ENCODE data around the gene GALNTL6. TPM values are rescaled to one million over a fixed set of nuclear protein-coding genes. Genes with fewer than 3 reads are reported as not detected.

GALNTL6 gene
- polyA plus RNA-seq, 6 donors from 2014 or later, result 0.09 to 1.5 (median 0.52) TPM

DNA sequence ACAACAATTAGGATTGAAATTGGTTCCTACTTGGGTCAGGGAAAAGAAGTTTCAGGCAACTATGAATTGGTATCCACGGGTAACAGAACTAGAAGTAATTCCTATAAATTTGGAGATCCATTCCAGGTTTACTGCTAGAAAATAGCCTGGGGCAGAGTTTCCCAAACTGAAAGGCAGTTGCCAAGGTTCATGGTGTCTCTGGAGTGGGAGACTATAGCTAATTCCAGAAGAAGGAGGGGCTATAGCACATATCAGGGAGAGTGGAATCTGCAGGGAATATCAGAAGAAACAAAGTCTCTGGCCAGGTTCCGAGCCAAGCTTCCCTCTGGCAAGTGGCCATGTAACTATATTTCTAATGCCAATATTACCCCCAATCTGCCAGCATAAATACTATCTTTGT lies 166.3 kb downstream of the GALNTL6 start:
- Mint-ChIP-seq H3K36me3 (no peaks in the 10 kb centered on the region), H3K4me1 (no peaks in the 10 kb centered on the region), H3K27me3 (no peaks in the 10 kb centered on the region), H3K27ac (no peak overlapping the region), H3K4me3 (no peak overlapping the region), H3K9me3 (peaks cover 0 to 2% (median 0%) of the 10 kb centered on the region in 7 donors)
- no peak for ATAC-seq (ENCODE audit: low read depth in 2 of 2)
- DNase-seq, result no peak

- Mint-ChIP-seq H3K27ac (no peak overlapping the region), H3K4me1 (no peaks in the 10 kb centered on the region), H3K27me3 (no peaks in the 10 kb centered on the region), H3K9me3 (peaks cover 0 to 5% (median 2%) of the 10 kb centered on the region in 7 donors), H3K36me3 (no peaks in the 10 kb centered on the region), H3K4me3 (no peak overlapping the region)
- DNase-seq (no peak), ATAC-seq (ENCODE audit: low read depth in 2 of 2) (no peak)
Measured at GRCh38 chr4:171981185-171981584, 168.0 kb downstream of the GALNTL6 start.

DNA sequence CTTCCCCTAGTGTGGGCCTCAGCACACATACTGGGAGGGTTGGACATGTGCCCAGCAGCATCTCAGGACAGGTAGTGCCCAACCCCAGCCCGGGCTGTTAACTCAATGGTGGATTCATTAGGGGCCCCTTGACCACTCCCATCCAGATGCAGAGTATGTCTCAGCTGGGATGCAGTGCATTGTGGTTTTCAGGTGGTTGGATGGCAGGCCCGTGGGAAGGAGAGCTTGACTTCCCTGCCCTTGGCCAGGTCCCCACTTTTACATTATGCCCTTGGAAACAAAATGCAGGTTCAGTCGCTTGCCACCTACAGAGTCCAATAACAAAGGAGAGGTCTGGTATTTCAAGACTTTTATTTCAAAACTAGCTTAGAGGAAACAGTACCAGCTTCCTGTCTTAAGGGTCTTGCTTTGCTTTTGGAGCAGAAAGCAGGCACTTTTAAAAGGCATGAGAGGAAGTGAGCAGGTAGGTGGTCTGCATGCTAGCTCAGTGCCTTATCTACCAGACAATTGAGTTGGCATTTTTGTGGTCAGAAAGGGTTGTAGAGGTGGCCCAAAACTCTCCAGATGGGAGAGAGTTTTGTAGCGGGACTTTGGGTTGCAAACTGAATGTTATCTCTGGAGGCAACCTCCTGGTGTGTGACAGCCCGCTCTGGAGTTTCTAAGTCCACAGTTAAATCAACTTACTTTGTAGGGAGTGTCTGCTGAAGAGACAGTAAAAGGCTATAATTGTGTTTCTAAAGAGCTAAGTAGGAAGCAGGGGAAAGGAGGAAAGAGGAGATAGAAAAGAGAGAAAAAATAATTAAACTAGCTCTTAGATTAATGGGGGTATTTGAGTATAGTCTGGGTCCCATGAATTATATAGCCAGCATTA lies 171.0 kb downstream of the GALNTL6 start:
- Mint-ChIP-seq H3K27me3 (no peaks in the 10 kb centered on the region), H3K4me3 (no peak overlapping the region), H3K4me1 (no peaks in the 10 kb centered on the region), H3K36me3 (no peaks in the 10 kb centered on the region), H3K27ac (no peak overlapping the region), H3K9me3 (peaks cover 0 to 5% (median 4%) of the 10 kb centered on the region in 7 donors)
- no peak for ATAC-seq (ENCODE audit: low read depth in 2 of 2)
- no peak for DNase-seq

- Mint-ChIP-seq H3K4me3 (no peak overlapping the region), H3K27me3 (no peaks in the 10 kb centered on the region), H3K9me3 (peaks cover 0 to 5% (median 4%) of the 10 kb centered on the region in 7 donors), H3K36me3 (no peaks in the 10 kb centered on the region), H3K4me1 (no peaks in the 10 kb centered on the region), H3K27ac (no peak overlapping the region)
- ATAC-seq (ENCODE audit: low read depth in 2 of 2) (no peak), DNase-seq (no peak)
Measured at GRCh38 chr4:171985129-171985528, 171.9 kb downstream of the GALNTL6 start.

GRCh38 chr4:171993247-171993646 lies 180.0 kb downstream of the GALNTL6 start:
- Mint-ChIP-seq H3K4me1 (no peaks in the 10 kb centered on the region), H3K36me3 (no peaks in the 10 kb centered on the region), H3K4me3 (no peak overlapping the region), H3K27me3 (no peaks in the 10 kb centered on the region), H3K9me3 (peaks cover 0 to 4% (median 0%) of the 10 kb centered on the region in 7 donors), H3K27ac (no peak overlapping the region)
- DNase-seq (no peak), ATAC-seq (ENCODE audit: low read depth in 2 of 2) (no peak)

DNA sequence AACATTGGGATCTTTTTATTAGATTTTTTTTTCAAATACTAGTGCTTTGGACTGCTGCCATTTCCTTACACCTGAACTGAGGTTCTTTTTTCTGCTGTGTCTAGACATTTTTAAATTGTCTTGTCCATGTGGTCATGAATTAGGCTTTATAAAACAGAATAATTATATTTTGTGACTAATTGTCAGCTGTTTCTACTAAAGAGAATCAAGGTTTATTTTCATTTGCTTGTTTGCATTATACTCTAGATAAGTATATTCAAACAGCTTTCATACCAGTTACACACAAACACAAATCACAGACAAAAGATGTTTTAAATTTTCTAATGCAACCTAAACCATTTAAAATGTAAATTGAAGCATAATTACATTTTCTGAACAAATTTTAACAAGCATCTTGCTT lies 194.7 kb downstream of the GALNTL6 start:
- Mint-ChIP-seq H3K9me3 (peaks cover 0 to 3% (median 2%) of the 10 kb centered on the region in 7 donors), H3K36me3 (no peaks in the 10 kb centered on the region), H3K4me3 (no peak overlapping the region), H3K27ac (no peak overlapping the region), H3K4me1 (peaks cover 0 to 4% (median 0%) of the 10 kb centered on the region in 3 donors), H3K27me3 (no peaks in the 10 kb centered on the region)
- no peak for ATAC-seq (ENCODE audit: low read depth in 2 of 2)
- DNase-seq, result no peak

DNA sequence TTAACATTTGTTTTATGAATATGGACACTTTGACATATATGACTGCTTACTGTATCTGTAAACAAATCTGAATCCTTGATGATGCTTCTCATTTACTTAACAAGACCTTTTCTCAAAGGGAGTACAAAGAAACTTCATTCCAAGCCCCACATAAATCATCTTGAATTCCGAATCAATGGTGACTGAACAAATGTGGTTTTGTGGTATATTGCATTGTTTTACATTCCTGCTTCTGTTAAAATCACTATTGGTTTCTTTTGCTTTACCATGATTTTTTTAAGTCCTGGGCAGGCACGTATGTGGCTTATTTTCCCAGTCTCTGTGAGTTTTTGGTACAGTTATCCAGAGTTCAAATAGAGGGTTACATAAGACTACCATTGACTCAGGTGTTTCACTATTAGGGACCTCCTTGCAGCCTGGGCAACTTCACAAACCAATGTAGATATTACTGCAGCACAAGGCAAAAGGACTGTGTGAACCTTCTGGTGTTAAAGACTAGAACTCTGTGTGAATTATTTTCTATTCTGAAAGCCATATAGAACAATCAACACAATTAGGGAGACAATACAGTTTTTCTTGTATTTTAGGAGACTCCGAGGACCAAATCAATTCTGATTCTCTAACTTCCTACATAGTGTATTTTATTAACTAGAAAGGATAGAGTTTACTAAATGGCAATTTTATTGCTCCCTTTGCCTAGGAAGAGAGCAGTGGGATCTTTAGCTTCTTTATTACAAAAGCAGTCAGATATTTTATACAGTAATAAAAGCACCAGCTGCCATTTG lies 196.4 kb downstream of the GALNTL6 start:
- peaks cover 0 to 5% (median 0%) of the 10 kb centered on the region in 7 donors for H3K9me3 Mint-ChIP-seq
- H3K27ac Mint-ChIP-seq, result no peak overlapping the region
- DNase-seq (no peak), ATAC-seq (ENCODE audit: low read depth in 2 of 2) (no peak)
- H3K4me3 Mint-ChIP-seq, result no peak overlapping the region
- H3K36me3 Mint-ChIP-seq, result no peaks in the 10 kb centered on the region
- no peaks in the 10 kb centered on the region for H3K27me3 Mint-ChIP-seq
- H3K4me1 Mint-ChIP-seq, result peaks cover 0 to 4% (median 0%) of the 10 kb centered on the region in 3 donors

GRCh38 chr4:172011196-172011595 lies 198.0 kb downstream of the GALNTL6 start:
- Mint-ChIP-seq H3K27me3 (no peaks in the 10 kb centered on the region), H3K36me3 (no peaks in the 10 kb centered on the region)
- ATAC-seq (ENCODE audit: low read depth in 2 of 2), result no peak

DNA sequence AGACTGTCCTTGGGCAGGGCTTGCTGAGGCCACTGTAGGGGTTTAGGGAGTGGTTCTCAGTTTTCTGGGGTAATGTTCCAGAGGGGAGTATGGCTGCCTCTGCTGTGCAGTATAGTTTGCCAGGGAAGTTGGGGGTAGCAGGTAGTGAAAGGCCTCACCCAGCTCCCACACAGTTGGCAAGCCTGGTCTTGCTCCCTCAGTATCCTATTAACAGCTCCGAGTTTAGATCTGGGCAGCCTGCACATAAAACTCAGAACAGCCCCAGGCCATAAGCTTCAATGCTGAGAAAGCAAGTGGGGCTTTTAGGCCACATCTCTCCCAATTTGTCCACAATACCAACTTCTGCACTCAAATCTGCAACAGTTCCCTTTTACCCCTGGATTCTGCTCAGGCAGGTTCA lies 205.2 kb downstream of the GALNTL6 start:
- Mint-ChIP-seq H3K27ac (no peak overlapping the region), H3K9me3 (peaks cover 0 to 5% (median 3%) of the 10 kb centered on the region in 7 donors), H3K36me3 (no peaks in the 10 kb centered on the region), H3K4me3 (no peak overlapping the region), H3K4me1 (no peaks in the 10 kb centered on the region), H3K27me3 (no peaks in the 10 kb centered on the region)
- DNase-seq (no peak), ATAC-seq (ENCODE audit: low read depth in 2 of 2) (no peak)

More at GRCh38 chr4:172011196-172011595, 198.0 kb downstream of the GALNTL6 start:
- Mint-ChIP-seq H3K27ac (no peak overlapping the region), H3K4me1 (peaks cover 0 to 4% (median 0%) of the 10 kb centered on the region in 3 donors), H3K4me3 (no peak overlapping the region), H3K9me3 (peaks cover 0 to 7% (median 0%) of the 10 kb centered on the region in 7 donors)
- DNase-seq, result no peak

DNA sequence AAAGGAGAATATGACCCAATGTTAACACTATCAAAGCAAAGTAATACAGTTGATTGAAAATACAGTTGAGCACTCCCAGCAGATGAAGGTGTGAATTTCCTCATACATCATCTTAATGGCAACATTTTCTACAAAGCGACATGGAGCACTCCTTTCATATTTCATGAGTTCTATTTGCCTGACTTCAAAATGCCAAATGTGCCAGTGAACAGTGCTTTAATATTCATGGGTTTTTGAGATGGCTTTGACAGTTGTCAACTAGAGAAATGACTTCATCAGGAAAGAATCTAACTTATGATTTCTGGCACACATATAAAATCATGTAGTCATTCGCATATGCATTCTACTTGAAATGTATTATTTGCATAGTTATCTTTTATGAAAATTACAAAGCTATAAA lies 222.4 kb downstream of the GALNTL6 start:
- no peak overlapping the region for H3K27ac Mint-ChIP-seq
- no peak for ATAC-seq (ENCODE audit: low read depth in 2 of 2)
- no peaks in the 10 kb centered on the region for H3K27me3 Mint-ChIP-seq
- no peak overlapping the region for H3K4me3 Mint-ChIP-seq
- no peaks in the 10 kb centered on the region for H3K9me3 Mint-ChIP-seq
- H3K36me3 Mint-ChIP-seq, result no peaks in the 10 kb centered on the region
- no peak for DNase-seq
- no peaks in the 10 kb centered on the region for H3K4me1 Mint-ChIP-seq

DNA sequence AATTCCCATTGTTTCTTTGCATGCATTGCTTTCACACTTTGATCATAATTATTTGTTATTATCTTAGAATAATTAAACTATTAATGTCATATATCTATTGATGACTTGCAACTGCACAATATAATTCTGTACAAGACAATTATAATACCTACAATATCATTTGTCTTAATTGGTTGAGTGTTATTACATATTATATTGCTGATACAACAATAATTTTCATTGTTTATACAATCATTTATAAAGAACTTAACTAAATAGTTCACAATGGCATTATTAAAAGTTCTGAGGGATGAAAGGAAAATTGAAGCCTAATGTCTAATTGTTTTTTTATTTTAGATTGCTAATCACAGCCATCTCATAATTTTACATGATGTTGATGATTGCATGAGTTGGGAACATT lies 227.6 kb downstream of the GALNTL6 start:
- DNase-seq, result no peak
- ATAC-seq (ENCODE audit: low read depth in 2 of 2), result no peak
- H3K4me1 Mint-ChIP-seq, result no peaks in the 10 kb centered on the region
- H3K27me3 Mint-ChIP-seq, result no peaks in the 10 kb centered on the region
- H3K9me3 Mint-ChIP-seq, result no peaks in the 10 kb centered on the region
- no peak overlapping the region for H3K27ac Mint-ChIP-seq
- H3K36me3 Mint-ChIP-seq, result no peaks in the 10 kb centered on the region
- no peak overlapping the region for H3K4me3 Mint-ChIP-seq

DNA sequence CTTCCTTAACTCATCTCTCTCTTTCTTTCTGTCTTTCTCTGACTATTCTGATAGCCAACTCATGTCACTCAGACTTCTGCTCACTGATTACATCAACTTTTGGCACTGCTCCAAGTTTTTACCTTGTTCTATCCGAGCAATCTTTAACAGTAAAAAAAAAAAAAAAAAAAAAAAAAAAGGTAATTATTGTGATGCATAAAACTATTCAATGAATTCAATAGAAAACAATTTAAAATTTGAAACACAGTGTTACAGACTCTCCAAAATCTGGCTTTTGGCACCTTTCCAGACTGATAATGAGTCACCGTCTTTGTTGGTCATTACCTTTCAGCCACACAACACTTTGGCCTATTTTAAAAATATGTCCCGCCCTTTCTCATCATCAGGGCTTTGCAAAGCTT lies 229.5 kb downstream of the GALNTL6 start:
- Mint-ChIP-seq H3K4me3 (no peak overlapping the region), H3K4me1 (no peaks in the 10 kb centered on the region), H3K27ac (no peak overlapping the region), H3K27me3 (no peaks in the 10 kb centered on the region), H3K9me3 (no peaks in the 10 kb centered on the region), H3K36me3 (no peaks in the 10 kb centered on the region)
- no peak for ATAC-seq (ENCODE audit: low read depth in 2 of 2)
- no peak for DNase-seq

DNA sequence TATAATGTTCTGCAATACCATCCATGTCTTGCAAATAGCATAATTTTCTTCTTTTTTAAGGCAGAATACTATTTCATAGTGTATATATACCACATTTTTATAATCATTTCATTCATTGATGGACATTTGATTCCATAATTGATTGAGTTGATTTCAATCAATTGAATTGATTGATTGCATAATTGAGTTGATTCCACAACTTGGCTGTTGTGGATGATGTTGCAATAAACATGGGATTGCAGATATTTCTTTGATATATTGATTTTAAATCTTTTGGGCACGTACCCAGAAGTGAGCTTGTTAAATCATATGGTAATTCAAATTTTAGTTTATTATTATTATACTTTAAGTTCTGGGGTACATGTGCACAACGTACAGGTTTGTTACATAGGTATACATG lies 232.8 kb downstream of the GALNTL6 start:
- Mint-ChIP-seq H3K9me3 (no peaks in the 10 kb centered on the region), H3K27me3 (no peaks in the 10 kb centered on the region), H3K27ac (no peak overlapping the region), H3K4me3 (no peak overlapping the region), H3K4me1 (no peaks in the 10 kb centered on the region), H3K36me3 (no peaks in the 10 kb centered on the region)
- DNase-seq, result no peak
- no peak for ATAC-seq (ENCODE audit: low read depth in 2 of 2)

- no peaks in the 10 kb centered on the region for H3K36me3 Mint-ChIP-seq
- no peaks in the 10 kb centered on the region for H3K27me3 Mint-ChIP-seq
- no peak overlapping the region for H3K27ac Mint-ChIP-seq
- no peaks in the 10 kb centered on the region for H3K9me3 Mint-ChIP-seq
- H3K4me1 Mint-ChIP-seq, result no peaks in the 10 kb centered on the region
- ATAC-seq (ENCODE audit: low read depth in 2 of 2) (no peak), DNase-seq (no peak)
- H3K4me3 Mint-ChIP-seq, result no peak overlapping the region
Measured at GRCh38 chr4:172048666-172049065, 235.5 kb downstream of the GALNTL6 start.

Data from naive B cell (primary cell).